ENCODE measurements around the gene PRR7.

The PRR7 gene

DNA sequence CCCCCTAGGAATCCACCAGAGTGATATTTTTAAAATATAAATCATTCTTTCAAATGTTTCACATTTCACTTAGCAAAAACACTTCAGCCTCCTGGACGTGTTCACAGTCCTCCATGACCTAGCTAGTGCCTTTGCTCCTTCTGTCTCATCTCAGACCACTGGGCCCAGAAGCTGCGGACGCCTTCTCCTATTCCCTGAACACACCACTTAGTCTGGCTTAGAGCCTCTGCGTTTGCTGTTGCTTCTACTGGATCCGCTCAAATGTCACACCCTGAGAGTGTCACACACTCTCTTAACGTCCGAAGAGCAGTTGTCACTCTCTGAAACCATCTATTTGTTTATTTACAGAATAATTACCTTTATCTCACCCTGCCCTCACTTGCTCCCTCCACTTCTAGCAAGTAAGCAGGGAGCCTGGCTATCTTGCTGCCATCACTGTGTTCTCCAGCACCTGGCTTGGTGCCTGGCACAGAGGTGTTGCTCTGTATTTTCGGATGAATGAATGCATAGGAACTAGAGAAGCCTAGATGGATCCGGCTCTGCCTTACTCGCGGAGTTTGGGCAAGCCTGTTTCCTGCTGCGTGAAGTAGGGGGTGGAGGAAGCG lies 21.3 kb upstream of the PRR7 start:
- no peak for DNase-seq

DNA sequence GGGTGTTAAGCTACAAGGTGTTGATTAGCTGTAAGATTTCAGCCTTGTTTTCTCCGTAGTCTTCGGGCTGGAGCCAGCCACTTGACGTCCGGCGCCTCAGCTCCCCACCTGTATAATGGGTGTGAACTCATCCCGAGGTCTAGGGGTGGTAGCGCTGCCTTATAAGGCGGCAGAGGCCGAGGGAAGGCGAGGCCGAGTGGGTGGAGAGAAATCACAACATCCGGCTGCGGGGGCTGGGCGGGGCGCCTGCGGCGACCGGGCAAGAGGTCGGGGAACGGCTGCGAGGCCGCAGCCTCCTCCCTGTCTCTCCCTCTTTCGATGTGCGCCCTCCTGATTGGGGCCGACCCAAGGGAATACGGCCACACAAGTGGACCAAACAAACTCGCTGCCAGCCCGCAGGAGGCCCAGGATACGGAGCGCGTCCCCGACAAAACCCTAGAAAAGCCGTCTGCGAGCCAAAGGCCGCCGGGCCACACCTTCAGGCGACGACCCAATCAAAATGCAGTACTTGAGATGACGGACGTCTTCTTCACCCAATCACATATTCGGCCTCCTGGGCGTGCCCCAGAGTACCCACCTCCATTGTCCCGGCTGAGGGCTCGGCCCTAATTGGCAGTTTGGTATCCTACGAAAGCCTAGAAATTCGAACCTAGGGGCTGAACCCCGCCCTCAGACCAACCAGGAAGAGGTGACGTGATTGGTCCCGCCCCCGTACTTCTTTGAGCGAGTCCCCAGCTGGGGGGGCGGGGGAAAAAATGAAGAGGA lies 20.6 kb upstream of the PRR7 start:
- peak; percentile 99 for DNase-seq

DNA sequence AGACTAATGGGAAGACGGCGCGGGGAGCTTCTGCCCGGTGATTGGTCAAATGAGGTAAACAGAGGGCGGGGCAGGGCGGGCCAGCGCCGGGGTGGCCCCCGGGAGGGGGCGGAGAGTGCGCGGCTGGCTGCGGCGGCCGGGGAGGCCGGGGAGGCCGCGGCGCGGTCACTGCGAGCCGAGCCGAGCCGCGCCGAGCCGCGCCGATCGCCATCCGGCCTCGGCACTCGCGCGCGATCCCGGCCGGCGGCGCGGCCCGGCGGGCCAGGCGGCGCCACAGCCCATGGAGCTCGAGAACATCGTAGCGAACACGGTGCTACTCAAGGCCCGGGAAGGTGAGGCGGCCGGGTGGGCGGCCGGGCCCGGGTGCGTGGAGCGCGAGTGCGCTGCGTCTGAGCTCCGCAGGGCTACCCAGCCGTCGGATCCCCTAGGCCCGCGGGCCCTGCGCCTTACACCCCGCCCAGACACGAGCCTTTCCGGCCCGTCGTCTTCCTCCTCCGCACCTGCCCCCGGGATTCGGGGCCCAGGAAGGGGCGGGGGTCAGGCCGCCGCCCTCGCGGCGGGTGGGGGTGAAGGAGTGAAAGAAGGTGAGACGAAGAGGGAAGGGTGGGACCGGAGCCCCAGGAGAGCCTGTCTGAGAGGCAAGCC lies 19.9 kb upstream of the PRR7 start, which contains the start of gene GRK6:
Gene GRK6, plus strand, starts transcription at position 111 of the 645 bp plus-strand sequence. Its CDS starts 170 bp downstream, at position 281.
- peak; percentile 49 for DNase-seq

DNA sequence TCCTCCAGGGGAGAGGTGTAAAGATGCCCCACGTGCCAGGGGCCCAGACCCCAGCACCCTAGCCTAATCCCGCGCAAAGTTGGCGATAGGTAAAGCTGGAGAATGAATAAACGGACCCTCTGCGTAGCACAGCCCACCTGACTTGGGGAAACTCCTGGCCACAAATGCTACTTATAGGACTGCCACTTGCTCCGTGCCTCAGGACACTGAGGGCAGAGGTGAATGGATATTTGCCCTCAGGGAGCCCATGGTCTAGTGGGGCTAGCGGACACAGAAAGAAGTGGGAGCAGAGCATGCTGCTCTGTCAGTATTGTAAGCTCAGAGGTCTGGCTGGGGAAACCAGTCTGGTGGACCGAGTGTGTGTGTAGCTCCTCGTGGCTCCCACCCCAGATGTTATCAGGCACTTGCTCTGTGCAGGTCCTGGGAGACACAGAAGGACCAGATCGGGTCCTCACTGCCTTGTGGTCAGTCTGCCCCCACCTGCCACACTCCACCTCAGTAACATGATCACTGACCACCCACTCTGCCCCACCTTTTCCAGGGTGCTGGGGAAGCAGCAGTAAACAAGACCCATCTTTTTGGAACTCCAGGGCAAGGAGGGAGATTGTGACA lies 19.3 kb upstream of the PRR7 start:
- no peak for DNase-seq

DNA sequence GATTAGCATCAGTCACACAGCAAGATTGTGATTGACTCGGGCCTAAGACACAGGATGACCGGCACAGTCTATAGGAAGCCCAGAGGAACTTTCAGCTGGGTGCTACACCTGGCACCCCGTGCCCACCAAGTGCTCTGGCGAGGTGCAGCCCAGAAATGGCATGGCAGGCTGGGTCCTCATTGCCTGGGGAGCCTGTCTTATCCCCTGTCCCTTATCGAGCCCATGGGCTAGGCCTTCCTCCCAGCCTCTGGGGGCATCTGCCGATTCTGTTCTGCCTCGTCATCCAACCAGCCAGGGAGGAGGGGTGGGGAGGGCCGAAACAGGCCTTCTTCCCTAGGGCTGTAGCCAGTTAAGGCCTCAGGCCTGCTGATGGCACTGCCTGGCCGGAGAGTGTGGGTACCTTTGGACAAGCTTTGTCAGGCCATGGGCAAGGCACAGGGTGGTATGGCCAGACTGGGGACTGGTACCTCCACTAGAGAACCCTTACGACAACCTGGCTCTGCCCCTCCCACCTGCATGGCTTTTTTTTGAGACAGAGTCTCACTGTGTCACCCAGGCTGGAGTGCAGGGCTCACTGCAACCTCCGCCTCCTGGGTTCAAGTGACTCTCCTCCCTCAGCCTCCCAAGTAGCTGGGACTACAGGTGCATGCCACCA lies 18.6 kb upstream of the PRR7 start:
- DNase-seq, result no peak

DNA sequence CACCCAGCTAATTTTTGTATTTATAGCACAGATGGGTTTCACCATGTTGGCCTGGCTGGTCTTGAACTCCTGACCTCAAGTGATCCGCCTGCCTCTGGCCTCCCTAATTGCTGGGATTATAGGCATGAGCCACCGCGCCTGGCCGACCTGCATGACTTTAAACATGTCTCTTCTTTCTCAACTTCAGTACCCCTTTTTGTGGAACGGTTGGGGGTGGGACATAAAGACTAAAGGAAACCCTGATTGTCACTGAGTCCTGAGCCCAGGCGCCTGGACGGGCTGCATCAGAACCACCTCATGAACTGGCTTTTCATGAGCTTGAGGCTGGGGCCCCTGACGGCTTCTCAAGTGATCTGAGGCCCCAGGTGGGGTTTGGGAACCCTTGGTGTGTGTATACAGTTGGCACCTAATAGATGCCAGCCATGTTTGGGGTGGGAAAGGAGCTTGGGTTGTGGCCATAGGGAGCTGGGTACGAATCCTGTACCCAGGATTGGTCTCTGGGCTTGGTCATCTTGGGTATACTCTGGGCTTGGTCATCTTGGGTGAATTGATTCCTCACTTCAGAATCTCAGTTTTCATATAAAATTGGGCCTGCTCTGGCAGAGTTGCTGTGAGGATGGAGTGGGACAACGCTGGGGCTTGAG lies 17.9 kb upstream of the PRR7 start:
- no peak for DNase-seq

DNA sequence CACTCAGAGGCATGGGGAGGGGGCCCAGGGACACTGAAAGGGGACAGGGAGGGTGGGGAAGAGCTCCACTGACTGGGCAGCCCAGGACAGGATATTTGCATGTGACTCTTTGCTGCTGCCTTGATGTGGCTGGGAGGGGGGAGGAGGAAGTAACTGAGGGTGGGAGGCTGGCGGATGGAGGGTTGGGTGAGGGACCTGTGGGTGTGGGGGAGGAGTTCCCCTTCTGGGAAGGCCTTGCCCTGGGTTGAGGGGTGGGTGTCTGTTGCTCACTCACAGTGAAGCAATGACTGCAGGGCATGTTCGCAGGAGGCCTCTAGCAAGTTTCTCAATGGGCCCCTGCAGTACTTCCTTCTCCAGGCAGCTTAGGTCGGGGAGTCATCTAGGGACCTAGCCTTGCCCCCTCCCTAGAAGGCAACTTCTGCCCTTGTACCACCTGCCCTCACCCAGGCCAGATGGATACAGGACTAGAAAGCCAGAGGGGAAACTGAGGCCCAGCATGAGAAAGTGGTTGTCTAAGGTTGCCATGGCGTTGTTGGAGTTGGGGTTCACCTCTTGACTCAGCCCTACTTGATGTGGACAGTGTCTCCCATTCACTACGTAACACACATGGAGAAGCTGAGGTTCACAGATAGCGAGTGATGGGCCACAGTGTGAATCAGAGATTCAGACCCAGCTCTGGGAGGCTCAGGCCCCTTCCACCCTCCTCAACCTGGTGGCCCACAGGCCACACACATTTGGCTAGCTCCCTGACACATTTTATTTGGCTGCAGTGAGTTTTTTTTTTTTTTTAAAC lies 17.2 kb upstream of the PRR7 start:
- peak; percentile 62 for DNase-seq

DNA sequence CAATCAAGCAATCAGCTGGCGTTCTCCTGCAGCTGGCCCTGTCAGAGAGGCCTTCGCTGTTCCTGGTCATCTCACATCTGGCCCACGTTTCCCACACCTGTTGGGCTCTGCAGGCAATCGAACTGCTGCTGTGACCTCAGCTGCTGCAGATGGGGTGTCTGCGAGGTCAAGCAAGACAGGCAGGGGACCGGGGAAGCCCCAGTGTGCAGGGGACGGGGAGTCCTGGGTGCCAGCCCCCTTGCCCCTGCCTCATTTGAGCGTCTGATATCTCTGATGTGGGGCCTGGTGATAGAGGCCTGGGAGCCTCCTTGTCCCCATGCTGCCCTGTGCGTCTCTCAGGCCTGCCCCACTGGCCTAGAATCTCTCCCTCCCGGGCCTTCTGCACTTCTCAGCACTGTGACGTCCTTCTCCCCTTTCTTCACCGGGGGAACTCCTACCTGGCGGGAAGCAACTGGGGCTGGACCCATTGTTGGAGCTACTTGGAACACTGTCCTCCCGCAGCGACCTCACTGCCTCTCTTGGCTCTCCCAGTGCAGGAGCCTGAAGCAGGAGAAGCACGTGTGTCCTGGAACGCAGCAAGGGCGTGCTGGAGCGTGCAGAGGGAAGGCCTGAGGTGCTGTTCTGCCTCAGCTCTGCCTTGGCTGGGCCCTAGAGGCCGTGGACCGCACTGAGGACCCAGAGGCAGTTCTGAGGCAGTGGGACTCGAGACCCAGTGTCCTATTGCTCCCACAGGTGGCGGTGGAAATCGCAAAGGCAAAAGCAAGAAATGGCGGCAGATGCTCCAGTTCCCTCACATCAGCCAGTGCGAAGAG lies 16.3 kb upstream of the PRR7 start:
- no peak for DNase-seq

DNA sequence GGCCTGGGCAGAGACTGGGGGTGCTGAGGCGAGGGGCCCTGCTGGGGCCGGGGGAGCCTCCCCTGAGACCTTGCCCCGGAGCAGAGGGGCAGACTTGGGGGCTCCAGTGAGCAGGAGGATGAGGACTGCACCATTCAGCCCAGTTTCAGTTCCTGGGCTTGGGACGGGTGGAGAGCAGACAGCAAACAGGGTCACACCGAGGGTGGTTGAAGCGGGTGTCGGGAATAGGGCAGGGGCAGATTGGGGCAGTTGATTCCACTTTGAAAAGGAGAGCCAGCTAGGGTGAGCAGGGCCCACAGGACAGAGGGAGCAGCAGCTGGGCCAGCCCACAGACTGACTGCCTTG lies 15.7 kb upstream of the PRR7 start:
- DNase-seq, result no peak

DNA sequence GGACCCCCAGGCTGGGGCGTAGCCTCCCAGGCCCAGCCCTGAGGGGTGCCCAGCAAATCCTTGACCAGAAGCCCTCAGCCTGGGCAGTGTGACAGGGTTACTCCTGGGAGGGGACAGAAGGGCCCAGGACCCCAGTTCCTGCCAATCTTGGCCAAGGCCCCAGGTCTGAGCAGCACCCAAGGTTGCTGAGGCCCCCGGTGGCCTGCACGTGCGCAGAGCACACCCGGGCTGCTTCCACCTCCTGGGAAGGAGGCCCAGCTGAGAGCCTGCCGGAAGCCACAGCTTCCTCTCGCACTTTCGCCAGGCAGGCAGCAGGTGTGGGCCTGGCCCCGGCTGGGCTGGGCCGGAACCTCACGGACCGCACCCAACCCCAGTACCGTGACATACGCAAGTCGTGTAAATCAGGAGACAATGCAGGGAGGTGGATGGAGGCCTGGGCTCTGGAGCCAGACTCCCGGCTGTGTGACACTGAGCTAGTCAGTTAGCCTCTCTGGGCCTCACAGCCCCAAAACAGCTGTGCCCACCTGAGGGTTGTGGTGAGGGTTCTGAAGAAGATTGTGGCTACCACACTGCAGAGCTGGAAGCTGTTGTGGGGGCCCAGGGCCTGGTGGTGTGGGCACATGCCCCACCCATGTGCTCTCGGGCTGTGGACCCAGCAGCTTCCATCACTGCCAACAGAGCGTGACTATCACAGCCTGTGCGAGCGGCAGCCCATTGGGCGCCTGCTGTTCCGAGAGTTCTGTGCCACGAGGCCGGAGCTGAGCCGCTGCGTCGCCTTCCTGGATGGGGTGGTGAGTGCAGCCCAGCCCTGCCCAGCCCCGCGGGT lies 15.1 kb upstream of the PRR7 start:
- DNase-seq, result peak; percentile 37

DNA sequence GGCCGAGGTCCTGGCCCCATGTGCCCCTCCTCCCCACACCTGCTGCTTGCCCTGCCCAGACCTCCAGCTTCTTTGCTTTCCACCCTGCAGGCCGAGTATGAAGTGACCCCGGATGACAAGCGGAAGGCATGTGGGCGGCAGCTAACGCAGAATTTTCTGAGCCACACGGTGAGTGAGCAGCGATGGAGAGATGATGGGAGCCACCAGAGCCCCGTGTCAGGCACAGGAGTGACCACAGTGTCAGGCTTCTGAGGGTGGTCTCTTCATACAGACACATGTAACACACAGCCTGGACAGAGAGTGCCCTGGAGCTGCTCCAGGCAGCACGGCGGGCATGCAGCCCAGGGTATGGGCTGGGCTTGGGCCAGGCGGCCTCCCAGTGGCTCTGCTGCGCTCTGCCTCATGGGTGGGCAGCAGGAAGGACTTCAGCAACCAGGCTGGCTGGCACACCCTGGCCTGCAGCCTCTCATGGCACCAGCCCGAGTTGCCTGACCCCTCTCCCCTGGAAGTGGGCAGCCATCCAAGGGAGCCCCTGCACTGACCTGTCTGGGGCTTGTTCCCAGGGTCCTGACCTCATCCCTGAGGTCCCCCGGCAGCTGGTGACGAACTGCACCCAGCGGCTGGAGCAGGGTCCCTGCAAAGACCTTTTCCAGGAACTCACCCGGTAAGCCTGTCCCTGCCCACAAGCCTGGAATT lies 14.3 kb upstream of the PRR7 start:
- no peak for DNase-seq

DNA sequence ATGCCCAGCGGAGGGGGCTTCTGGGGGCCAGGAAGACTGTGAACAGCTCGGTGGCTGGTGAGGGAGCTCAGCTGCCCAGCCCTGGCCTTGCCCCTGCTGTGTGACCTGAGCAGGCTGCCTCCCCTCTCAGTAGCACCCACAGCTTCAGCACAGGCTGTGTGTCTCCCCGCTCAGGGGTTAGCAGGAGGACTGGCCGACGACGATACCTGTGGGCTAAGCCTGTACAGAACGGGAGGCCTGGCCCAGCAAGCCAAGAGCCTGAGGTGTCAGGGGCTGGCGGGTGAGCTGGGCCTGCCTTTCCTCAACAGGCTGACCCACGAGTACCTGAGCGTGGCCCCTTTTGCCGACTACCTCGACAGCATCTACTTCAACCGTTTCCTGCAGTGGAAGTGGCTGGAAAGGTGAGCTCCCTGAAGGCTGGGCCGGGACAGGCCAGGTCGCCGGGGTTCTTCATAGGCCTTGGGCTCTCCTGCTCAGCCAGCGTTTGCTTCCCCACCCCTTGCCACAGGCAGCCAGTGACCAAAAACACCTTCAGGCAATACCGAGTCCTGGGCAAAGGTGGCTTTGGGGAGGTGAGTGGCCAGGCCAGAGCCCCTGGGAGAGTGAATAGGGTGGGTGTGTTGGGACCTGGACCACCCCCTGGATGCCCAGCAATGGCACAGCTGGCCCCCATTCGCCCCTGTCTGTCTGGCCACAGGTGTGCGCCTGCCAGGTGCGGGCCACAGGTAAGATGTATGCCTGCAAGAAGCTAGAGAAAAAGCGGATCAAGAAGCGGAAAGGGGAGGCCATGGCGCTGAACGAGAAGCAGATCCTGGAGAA lies 13.6 kb upstream of the PRR7 start:
- DNase-seq, result no peak

DNA sequence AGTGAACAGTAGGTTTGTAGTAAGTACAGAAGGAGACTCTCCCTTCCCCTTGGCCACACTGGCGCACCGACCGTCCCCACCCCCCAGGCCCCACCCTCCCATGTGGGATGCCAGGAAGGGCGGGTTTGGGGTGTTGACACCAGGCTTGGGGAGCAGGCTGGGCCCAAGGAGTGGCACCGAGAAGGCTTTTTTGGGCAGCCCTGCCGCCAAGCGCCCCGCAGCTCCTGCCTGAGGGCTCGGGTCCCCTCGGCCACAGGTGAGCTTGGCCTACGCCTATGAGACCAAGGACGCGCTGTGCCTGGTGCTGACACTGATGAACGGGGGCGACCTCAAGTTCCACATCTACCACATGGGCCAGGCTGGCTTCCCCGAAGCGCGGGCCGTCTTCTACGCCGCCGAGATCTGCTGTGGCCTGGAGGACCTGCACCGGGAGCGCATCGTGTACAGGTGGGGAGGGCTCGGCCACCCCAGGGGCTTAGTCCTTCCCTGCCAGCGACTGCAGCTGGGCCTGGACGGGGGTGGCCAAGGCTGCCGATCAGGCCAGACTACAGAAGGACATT lies 12.9 kb upstream of the PRR7 start:
- no peak for DNase-seq

DNA sequence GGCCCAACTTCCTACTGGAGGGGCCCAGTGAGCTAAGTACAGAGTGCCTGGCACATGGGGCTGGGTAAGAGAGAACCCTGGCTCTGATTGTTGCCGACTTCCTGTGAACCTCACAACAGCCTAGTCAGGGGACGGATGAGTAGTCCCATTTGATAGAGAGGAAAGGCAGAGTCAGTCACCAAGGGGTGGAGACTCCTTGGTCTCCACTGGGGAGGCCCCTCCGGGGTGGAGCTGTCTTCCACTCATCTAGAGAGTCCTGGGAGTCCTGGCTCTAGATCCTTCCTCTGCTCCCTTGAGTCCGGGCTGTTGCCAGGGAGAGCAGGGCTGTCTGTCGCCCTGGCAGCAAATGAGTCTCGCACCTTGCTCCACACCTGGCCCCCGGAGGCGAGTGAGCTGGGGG lies 12.2 kb upstream of the PRR7 start:
- DNase-seq, result no peak

DNA sequence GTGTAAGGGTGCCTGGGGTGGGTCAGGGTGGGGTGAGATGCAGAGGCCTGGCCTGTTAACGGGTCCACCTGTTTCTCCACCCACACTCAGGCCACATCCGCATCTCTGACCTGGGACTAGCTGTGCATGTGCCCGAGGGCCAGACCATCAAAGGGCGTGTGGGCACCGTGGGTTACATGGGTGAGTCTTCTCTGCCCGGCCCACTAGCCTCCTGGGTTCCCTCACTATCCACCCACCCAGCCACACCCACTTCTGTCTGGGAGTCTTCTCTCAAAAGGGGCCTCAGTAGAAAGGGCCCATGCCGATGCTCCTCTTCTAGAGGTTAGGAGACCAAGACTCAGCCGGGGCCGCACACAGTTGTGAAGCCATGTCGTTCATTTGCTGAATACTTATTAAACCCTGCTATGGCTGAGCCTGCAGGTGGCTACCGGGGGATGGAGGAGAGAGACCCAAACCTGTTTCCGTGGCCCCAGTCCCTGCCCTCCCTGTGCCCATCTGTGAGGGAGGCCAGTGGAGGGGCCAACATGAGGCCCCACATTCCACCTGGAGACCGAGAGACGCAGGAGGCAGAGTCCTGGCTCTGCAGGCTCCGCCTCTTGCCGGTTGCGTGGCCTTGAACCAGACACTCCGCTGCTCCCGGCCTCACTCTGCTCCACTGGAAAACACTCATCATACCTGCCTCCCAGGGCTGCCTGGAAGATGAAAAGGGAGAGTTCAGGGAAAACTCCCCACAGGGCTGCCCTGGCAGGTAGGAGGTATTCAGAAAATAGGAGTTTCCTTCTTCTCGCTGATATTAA lies 11.5 kb upstream of the PRR7 start:
- no peak for DNase-seq

DNA sequence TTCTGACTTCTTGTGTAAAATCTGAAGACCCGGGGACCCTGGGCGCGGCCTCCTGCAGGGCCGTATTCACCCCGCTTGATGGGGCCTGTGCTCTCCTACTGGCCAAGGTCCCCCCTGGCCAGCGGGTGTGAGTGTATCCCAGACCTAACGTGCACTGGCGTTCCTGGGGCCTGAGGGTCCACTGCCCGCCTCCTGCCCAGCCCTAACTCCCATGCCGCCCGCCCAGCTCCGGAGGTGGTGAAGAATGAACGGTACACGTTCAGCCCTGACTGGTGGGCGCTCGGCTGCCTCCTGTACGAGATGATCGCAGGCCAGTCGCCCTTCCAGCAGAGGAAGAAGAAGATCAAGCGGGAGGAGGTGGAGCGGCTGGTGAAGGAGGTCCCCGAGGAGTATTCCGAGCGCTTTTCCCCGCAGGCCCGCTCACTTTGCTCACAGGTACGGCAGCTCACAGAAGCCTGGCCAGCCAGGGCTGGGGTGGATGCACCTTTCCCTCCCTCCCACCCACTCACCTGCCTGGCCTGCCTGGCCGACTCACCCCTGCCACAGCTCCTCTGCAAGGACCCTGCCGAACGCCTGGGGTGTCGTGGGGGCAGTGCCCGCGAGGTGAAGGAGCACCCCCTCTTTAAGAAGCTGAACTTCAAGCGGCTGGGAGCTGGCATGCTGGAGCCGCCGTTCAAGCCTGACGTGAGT lies 10.6 kb upstream of the PRR7 start:
- DNase-seq, result no peak

DNA sequence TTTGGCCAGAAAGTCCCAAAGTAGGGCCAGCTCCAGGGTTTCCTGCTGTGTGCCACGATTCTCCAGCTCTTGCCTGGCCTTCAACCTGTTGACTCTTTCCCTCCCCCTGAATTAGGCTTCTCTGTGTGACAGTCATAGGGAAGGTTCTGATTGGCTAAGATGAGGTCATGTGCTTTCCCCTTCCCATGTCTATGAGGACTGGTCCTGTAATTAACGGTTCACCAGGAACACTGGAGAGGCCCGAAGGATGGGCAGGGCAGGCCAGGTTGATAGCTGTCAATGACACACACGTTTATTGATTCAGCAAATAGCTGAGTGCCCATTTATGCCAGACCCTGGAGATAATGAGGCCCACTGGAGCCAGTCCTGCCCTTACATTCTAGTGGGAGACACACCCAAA lies 9.0 kb upstream of the PRR7 start:
- no peak for DNase-seq
